CD4-positive, alpha-beta T cell (primary cell): ENCODE measurements around the gene MAD2L1BP. TPM values are rescaled to one million over a fixed set of nuclear protein-coding genes. Genes with fewer than 3 reads are reported as not detected.

Experiments used
- ATAC-seq: fragments of 200-7000 bp; cut with Tn5 transposase; one replicate; pipeline ENCODE4 v1.10.0; 2022; ENCODE audit warnings: mild to moderate bottlenecking; ENCODE audit not compliant: poor library complexity
- CTCF ChIA-PET: fragments of 350-600 bp; sonication (Branson Sonifier 250); formaldehyde crosslinking; loops from one replicate; lab custom pipeline; 2021; ENCODE audit warnings: antibody characterized with exemption, inconsistent platforms; lab: Charles Lee
- POLR2A ChIA-PET: fragments of 350-600 bp; sonication (Branson Sonifier 250); formaldehyde crosslinking; loops from one replicate; lab custom pipeline; 2021; ENCODE audit warnings: antibody characterized with exemption, inconsistent platforms; lab: Charles Lee
- DNase-seq, 14 experiments: peaks; one replicate each; pipeline ENCODE4 v3.0.0-alpha.2; 2013 to 2020; ENCODE audit warnings: mixed read lengths in 2 of 14
- H3K27ac ChIP-seq, 2 donors: one replicate each; pipeline versions ENCODE4 v1.5.1 to v1.7.0; 2013; ENCODE audit warnings: low read length in 2 of 2, low read depth in 1 of 2, mild to moderate bottlenecking in 1 of 2
- H3K27me3 ChIP-seq, 2 experiments: 1 replicate in 1 of 2; 2 replicates in 1 of 2; pipeline versions ENCODE4 v1.6.1 to v1.7.0; 2013; ENCODE audit warnings: low read length in 2 of 2, control low read depth in 1 of 2, mild to moderate bottlenecking in 1 of 2, moderate library complexity in 1 of 2; ENCODE audit not compliant: insufficient read depth in 2 of 2, control insufficient read depth in 1 of 2
- H3K36me3 ChIP-seq: one replicate; pipeline ENCODE4 v1.6.1; 2013; ENCODE audit warnings: low read length, control low read depth; ENCODE audit not compliant: insufficient read depth
- H3K4me1 ChIP-seq: one replicate; pipeline ENCODE4 v1.6.1; 2013; ENCODE audit warnings: low read length, control low read depth; ENCODE audit not compliant: insufficient read depth
- H3K4me3 ChIP-seq: one replicate; pipeline ENCODE4 v1.5.1; 2013; ENCODE audit warnings: mild to moderate bottlenecking, low read length, moderate library complexity
- H3K9me3 ChIP-seq, 2 experiments: 1 replicate in 1 of 2; 2 replicates in 1 of 2; pipeline versions ENCODE4 v1.6.1 to v1.7.0; 2013; ENCODE audit warnings: low read length in 2 of 2, mild to moderate bottlenecking in 2 of 2, control low read depth in 1 of 2, moderate library complexity in 1 of 2; ENCODE audit not compliant: control insufficient read depth in 1 of 2, insufficient read depth in 1 of 2
- H3K27ac Mint-ChIP-seq: one replicate; pipeline ENCODE4 v1.8.0; 2020; ENCODE audit warnings: mixed read lengths
- H3K27me3 Mint-ChIP-seq: one replicate; pipeline ENCODE4 v1.8.0; 2021; ENCODE audit warnings: mixed read lengths
- H3K36me3 Mint-ChIP-seq: one replicate; pipeline ENCODE4 v1.8.0; 2021; ENCODE audit warnings: low read depth, mixed read lengths
- H3K4me1 Mint-ChIP-seq: one replicate; pipeline ENCODE4 v1.8.0; 2021; ENCODE audit warnings: low read depth, mixed read lengths
- H3K4me3 Mint-ChIP-seq: one replicate; pipeline ENCODE4 v1.8.0; 2020; ENCODE audit warnings: mild to moderate bottlenecking, mixed read lengths
- H3K9me3 Mint-ChIP-seq: one replicate; pipeline ENCODE4 v1.8.0; 2020; ENCODE audit warnings: mixed read lengths
- intact Hi-C, 2 experiments: fragments of 100-400 bp; cut with DNase I in 1 of 2; cut with micrococcal nuclease in 1 of 2; formaldehyde crosslinking; loops; one replicate each; pipeline versions ENCODE4 v1.15.1 to v1.9.0; 2023 to 2025; cut with DNase I, micrococcal nuclease
- total RNA-seq, 174 experiments: library from RNA in 2 of 174; stranded (reverse) in 2 of 174; gene quantifications; one replicate each; pipeline ENCODE4 v1.2.3 and lab custom pipeline; 2021 to 2026
- TF ChIP-seq, protein P1 (sequence below): fragments of 200-600 bp; IDR thresholded peaks from one replicate; pipeline ENCODE4 v1.8.0; 2022; ENCODE audit warnings: antibody characterized with exemption, mild to moderate bottlenecking

Gene MAD2L1BP
- total RNA-seq, 2 experiments from 2014 or later: 36.6 to 39.2 TPM

GRCh38 chr6:43614396-43614730, 21.3 kb upstream of the MAD2L1BP start:
- POLR2A ChIA-PET: no interaction called here
- DNase-seq (no peak), ATAC-seq (no peak)
- intact Hi-C loops: no loop called here
- no peaks in the 10 kb centered on the region for H3K4me1 Mint-ChIP-seq
- H3K27ac Mint-ChIP-seq: no peak overlapping the region
- peaks cover 39% of the 10 kb centered on the region for H3K36me3 ChIP-seq
- no peaks in the 10 kb centered on the region for H3K27me3 ChIP-seq
- no peak overlapping the region for H3K4me3 Mint-ChIP-seq
- no peaks in the 10 kb centered on the region for H3K4me1 ChIP-seq
- no peak overlapping the region for H3K4me3 ChIP-seq
- no peaks in the 10 kb centered on the region for H3K9me3 Mint-ChIP-seq
- no peaks in the 10 kb centered on the region for H3K27me3 Mint-ChIP-seq
- TF ChIP-seq, protein P1, sequence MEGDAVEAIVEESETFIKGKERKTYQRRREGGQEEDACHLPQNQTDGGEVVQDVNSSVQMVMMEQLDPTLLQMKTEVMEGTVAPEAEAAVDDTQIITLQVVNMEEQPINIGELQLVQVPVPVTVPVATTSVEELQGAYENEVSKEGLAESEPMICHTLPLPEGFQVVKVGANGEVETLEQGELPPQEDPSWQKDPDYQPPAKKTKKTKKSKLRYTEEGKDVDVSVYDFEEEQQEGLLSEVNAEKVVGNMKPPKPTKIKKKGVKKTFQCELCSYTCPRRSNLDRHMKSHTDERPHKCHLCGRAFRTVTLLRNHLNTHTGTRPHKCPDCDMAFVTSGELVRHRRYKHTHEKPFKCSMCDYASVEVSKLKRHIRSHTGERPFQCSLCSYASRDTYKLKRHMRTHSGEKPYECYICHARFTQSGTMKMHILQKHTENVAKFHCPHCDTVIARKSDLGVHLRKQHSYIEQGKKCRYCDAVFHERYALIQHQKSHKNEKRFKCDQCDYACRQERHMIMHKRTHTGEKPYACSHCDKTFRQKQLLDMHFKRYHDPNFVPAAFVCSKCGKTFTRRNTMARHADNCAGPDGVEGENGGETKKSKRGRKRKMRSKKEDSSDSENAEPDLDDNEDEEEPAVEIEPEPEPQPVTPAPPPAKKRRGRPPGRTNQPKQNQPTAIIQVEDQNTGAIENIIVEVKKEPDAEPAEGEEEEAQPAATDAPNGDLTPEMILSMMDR: no peak
- CTCF ChIA-PET: no interaction called here
- H3K27ac ChIP-seq: no peak overlapping the region
- H3K36me3 Mint-ChIP-seq: peaks cover 45% of the 10 kb centered on the region
- H3K9me3 ChIP-seq: no peaks in the 10 kb centered on the region

GRCh38 chr6:43616725-43617472, 18.7 kb upstream of the MAD2L1BP start:
- no peak for DNase-seq
- no peak overlapping the region for H3K4me3 ChIP-seq
- Mint-ChIP-seq H3K9me3 (no peaks in the 10 kb centered on the region), H3K36me3 (peaks cover 51% of the 10 kb centered on the region), H3K4me3 (no peak overlapping the region), H3K4me1 (no peaks in the 10 kb centered on the region), H3K27ac (no peak overlapping the region), H3K27me3 (no peaks in the 10 kb centered on the region)
- H3K36me3 ChIP-seq: peaks cover 40% of the 10 kb centered on the region
- POLR2A ChIA-PET: interaction anchor here (1.6 kb wide), 1 partner anchor 13 kb away, joined by 7 read pairs; the partner anchor contains the start of gene GTPBP2
- H3K27me3 ChIP-seq: no peaks in the 10 kb centered on the region
- CTCF ChIA-PET: no interaction called here
- no peaks in the 10 kb centered on the region for H3K4me1 ChIP-seq
- H3K9me3 ChIP-seq: no peaks in the 10 kb centered on the region
- intact Hi-C loops: no loop called here
- TF ChIP-seq, protein P1: no peak
- ATAC-seq: no peak
- H3K27ac ChIP-seq: no peak overlapping the region

DNA sequence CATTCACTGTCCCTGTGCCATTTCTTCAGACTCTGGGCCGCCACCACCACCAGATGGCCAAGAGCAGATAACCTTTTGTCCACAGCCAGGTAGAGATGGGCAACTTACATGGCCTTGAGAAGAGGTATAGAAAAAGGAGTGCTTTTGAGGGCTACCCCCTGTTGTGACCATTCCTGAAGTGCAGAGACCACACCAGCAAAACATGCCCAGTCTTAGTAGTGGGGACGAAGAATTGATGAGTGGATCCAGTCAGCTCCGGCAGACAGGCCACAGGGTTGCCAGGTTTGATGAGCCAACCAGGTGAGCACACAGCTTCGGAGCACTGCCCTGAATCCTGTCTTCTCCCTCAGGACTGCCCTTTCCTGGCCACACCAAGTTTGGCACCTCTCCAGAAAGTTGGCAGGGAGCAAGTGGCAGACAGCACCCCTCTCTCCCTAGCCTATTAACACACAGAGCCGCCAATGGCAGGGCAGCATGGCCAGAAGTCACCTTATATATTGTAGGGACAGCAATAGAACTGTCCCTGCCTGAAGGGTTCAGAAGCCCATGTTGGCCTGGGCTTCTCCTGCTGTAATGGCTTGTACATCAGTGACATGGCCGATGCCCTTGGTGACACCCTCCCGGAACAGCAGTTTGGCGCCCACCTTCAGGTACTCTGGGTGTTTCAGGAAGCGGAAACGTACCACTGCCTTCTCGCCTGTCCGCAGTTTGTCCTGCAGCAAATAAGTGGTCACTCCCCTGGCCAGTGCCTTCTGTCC, 14.4 kb upstream of the MAD2L1BP start:
- Histone ChIP-seq H3K9me3 (no peaks in the 10 kb centered on the region), H3K27me3 (no peaks in the 10 kb centered on the region), H3K4me3 (no peak overlapping the region), H3K27ac (no peak overlapping the region), H3K4me1 (peaks cover 6% of the 10 kb centered on the region), H3K36me3 (peaks cover 58% of the 10 kb centered on the region)
- TF ChIP-seq, protein P1: no peak
- DNase-seq (no peak), ATAC-seq (no peak)
- ChIA-PET POLR2A (interaction anchor here (1.9 kb wide), 1 partner anchor 8 kb away, joined by 6 read pairs; the partner anchor contains the start of gene GTPBP2), CTCF (interaction anchor here (1.2 kb wide), 1 partner anchor 692 kb away, joined by 3 read pairs; the partner anchor contains the start of gene AARS2)
- H3K4me3 Mint-ChIP-seq: no peak overlapping the region
- intact Hi-C loops: no loop called here
- no peaks in the 10 kb centered on the region for H3K27me3 Mint-ChIP-seq
- H3K9me3 Mint-ChIP-seq: no peaks in the 10 kb centered on the region
- peaks cover 76% of the 10 kb centered on the region for H3K36me3 Mint-ChIP-seq
- H3K27ac Mint-ChIP-seq: no peak overlapping the region
- H3K4me1 Mint-ChIP-seq: peaks cover under 1% of the 10 kb centered on the region
